ENCODE measurements around the gene EFCAB7.

GRCh38 chr1:63611231-63611630 is 87.9 kb downstream of the EFCAB7 start:
- TF ChIP-seq CTCF (IDR thresholded peaks at IDR 0.05; ENCODE audit: insufficient read depth, low read length) (no peak), POLR2AphosphoS5 (IDR thresholded peaks at IDR 0.05; ENCODE audit: low read depth) (no peak), GABPA (IDR thresholded peaks at IDR 0.05; ENCODE audit: low read depth) (no peak), SPI1 (IDR thresholded peaks at IDR 0.05; ENCODE audit: borderline replicate concordance, low read depth) (no peak)
- TF ChIP-seq, protein P1, sequence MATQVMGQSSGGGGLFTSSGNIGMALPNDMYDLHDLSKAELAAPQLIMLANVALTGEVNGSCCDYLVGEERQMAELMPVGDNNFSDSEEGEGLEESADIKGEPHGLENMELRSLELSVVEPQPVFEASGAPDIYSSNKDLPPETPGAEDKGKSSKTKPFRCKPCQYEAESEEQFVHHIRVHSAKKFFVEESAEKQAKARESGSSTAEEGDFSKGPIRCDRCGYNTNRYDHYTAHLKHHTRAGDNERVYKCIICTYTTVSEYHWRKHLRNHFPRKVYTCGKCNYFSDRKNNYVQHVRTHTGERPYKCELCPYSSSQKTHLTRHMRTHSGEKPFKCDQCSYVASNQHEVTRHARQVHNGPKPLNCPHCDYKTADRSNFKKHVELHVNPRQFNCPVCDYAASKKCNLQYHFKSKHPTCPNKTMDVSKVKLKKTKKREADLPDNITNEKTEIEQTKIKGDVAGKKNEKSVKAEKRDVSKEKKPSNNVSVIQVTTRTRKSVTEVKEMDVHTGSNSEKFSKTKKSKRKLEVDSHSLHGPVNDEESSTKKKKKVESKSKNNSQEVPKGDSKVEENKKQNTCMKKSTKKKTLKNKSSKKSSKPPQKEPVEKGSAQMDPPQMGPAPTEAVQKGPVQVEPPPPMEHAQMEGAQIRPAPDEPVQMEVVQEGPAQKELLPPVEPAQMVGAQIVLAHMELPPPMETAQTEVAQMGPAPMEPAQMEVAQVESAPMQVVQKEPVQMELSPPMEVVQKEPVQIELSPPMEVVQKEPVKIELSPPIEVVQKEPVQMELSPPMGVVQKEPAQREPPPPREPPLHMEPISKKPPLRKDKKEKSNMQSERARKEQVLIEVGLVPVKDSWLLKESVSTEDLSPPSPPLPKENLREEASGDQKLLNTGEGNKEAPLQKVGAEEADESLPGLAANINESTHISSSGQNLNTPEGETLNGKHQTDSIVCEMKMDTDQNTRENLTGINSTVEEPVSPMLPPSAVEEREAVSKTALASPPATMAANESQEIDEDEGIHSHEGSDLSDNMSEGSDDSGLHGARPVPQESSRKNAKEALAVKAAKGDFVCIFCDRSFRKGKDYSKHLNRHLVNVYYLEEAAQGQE (IDR thresholded peaks at IDR 0.05; ENCODE audit: insufficient replicate concordance, low read depth) = no peak

Data from HL-60 (cell line).